Activated T-helper 1 cell treated with anti-CD3 and anti-CD28 coated beads, Interleukin-12 subunit alpha, Interleukin-12 subunit beta, Interleukin-2, Interleukin-4 antibody, amounts not matched to agents 30 ng/mL and 10 ng/mL and 1 ng/mL, durations not matched to agents 14 hours and 24 hours and 36 hours (primary cell): ENCODE data around the gene MYCL. TPM values are rescaled to one million over a fixed set of nuclear protein-coding genes. Genes with fewer than 3 reads are reported as not detected.

Experiments
- DNase-seq: peaks from one replicate; pipeline ENCODE4 v3.0.0; 2021; ENCODE audit warnings: low spot score
- H3K27ac Mint-ChIP-seq: one replicate; pipeline ENCODE4 v1.8.0; 2021; ENCODE audit warnings: mild to moderate bottlenecking, mixed read lengths
- H3K27me3 Mint-ChIP-seq: one replicate; pipeline ENCODE4 v1.8.0; 2022; ENCODE audit warnings: mild to moderate bottlenecking, moderate library complexity, mixed read lengths; ENCODE audit not compliant: insufficient read depth
- H3K36me3 Mint-ChIP-seq: one replicate; pipeline ENCODE4 v1.8.0; 2021; ENCODE audit warnings: low read depth, mixed read lengths
- H3K4me1 Mint-ChIP-seq: one replicate; pipeline ENCODE4 v1.8.0; 2021; ENCODE audit warnings: low read depth, mixed read lengths
- H3K4me3 Mint-ChIP-seq: one replicate; pipeline ENCODE4 v1.8.0; 2021; ENCODE audit warnings: mild to moderate bottlenecking, moderate library complexity, mixed read lengths
- H3K9me3 Mint-ChIP-seq: one replicate; pipeline ENCODE4 v1.8.0; 2021; ENCODE audit warnings: mixed read lengths
- intact Hi-C: fragments of 100-400 bp; cut with micrococcal nuclease; formaldehyde crosslinking; loops from one replicate; pipeline ENCODE4 v1.15.1; 2024
- total RNA-seq: library from RNA; stranded (reverse); gene quantifications from 2 replicates; pipeline ENCODE4 v1.2.3, GENCODE V29; 2022

MYCL gene
- total RNA-seq, 1 donor from 2014 or later: 0.62 TPM

DNA sequence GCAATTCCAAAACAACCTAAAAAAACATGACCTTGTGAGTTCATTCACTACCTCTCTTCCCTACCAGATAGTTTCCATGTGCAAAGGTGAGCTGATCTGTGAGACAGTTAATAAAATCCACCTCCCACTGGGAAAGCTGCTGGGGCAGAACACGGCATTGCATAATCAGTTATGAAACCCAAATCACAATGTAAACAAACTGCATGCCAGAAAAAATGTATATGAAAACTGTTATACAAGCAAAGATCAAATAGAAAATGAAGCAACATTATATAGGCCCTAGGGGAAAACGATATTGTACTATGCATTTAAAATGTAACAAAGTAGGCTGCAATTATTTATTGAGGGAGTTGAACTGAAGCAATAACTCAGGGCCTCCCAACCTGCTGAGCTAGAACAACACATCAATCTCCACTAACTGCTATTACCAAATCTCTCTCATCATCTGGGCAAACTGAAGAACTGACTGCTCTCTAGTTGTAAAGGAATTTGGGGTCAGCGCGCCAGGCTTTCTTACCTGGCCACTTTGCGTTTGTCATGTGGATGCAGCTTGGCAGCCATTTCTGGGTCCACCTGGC, 49.4 kb downstream of the MYCL start:
- Mint-ChIP-seq H3K4me3 (no peak overlapping the region), H3K27ac (no peak overlapping the region), H3K36me3 (peaks cover 22% of the 10 kb centered on the region), H3K27me3 (no peaks in the 10 kb centered on the region), H3K4me1 (peaks cover 17% of the 10 kb centered on the region), H3K9me3 (no peaks in the 10 kb centered on the region)
- no peak for DNase-seq
- intact Hi-C loops: no loop called here

DNA sequence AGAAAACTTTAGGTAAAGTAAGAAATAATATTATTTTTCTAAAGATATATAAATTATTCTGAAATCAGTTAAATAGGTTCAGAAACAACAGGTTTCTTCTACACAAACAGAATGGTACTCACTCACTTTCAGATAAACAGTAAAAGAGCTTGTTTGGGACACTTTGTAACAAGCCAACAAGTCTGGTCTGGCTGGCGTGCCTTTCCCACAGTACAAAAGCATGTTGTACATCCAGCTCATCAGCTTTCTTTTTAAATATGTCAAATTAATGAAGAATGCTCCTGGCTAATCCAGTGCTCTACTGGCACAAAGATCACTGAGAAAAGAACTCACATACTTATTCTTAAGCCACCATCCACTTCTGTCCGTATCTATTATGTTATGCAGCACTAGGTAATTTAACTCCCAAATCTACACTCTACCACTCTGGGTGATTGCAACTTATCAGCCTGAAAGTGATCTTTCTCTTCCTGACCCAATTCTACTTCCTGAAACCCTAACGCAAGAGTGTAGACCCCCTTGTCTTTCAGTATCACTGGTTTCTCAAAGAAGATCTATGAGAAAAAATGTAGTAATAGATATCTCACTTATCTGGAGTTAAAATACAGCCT, 51.0 kb downstream of the MYCL start:
- Mint-ChIP-seq H3K9me3 (no peaks in the 10 kb centered on the region), H3K4me3 (no peak overlapping the region), H3K27me3 (no peaks in the 10 kb centered on the region), H3K36me3 (peaks cover 28% of the 10 kb centered on the region), H3K4me1 (peaks cover 22% of the 10 kb centered on the region), H3K27ac (no peak overlapping the region)
- no peak for DNase-seq
- intact Hi-C loops: no loop called here

DNA sequence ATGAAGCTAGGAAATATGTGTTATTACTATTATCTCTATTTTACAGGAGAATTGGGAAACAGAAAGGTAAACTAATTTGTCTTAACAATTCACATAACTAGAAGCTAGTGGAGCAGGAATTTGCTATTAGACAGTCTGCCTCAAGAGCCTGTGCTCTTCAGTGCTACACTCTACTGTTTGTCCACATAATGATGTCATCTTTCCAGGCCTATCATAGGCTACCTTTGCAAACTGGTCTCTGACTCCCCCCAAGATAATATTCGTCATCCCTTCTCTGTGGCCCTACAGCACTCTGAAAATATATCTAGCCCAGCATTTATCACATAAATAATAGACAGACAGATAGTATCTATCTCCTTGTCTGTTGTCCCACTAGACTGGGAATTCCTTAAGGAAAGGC, 52.5 kb downstream of the MYCL start:
- intact Hi-C loops: no loop called here
- Mint-ChIP-seq H3K36me3 (peaks cover 19% of the 10 kb centered on the region), H3K4me1 (peaks cover 30% of the 10 kb centered on the region), H3K9me3 (no peaks in the 10 kb centered on the region), H3K27ac (no peak overlapping the region), H3K4me3 (no peak overlapping the region), H3K27me3 (no peaks in the 10 kb centered on the region)
- DNase-seq: no peak

DNA sequence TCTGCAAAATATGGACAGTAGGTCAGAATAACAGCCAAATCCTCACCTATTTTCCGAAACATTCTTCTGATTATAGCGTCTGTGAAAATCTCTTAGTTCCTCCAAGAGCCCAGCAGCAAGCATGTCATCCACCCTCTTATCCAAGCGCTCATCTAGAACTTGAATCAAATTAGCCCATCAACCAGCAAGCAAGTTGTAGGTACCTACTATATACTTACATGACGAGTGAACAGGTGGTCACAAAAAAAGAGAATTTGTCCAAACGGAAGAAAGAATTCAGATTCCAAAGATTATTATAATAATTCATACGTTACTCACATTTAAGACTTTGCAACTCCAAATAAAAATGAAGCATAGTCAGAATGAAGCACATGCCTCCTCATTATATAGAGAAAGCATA, 53.8 kb downstream of the MYCL start:
- Mint-ChIP-seq H3K9me3 (no peaks in the 10 kb centered on the region), H3K27ac (no peak overlapping the region), H3K27me3 (no peaks in the 10 kb centered on the region), H3K4me3 (no peak overlapping the region), H3K36me3 (peaks cover 32% of the 10 kb centered on the region), H3K4me1 (peaks cover 39% of the 10 kb centered on the region)
- intact Hi-C loops: no loop called here
- no peak for DNase-seq

DNA sequence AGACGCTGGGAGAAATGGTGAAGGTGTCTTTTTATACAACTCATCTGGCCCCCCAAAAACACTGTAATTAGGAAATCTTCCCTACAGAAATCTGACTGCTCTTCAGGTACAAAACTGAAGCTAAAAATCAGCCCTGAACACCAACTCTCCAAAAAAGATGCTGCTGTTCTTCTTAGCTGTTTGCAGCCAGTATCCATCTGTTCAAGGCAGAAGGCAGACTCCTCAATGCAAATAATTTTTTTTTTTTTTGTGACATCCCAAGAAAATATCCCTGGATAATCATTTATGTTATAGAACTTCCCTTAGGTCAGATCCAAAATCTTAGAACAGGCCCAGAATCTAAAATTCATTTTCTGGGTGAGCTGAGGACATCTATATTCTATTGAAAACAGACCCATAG, 54.9 kb downstream of the MYCL start:
- H3K4me1 Mint-ChIP-seq: peaks cover 42% of the 10 kb centered on the region
- no peak for DNase-seq
- intact Hi-C loops: no loop called here
- no peak overlapping the region for H3K27ac Mint-ChIP-seq
- H3K27me3 Mint-ChIP-seq: no peaks in the 10 kb centered on the region
- H3K4me3 Mint-ChIP-seq: no peak overlapping the region
- H3K36me3 Mint-ChIP-seq: peaks cover 41% of the 10 kb centered on the region
- H3K9me3 Mint-ChIP-seq: no peaks in the 10 kb centered on the region

DNA sequence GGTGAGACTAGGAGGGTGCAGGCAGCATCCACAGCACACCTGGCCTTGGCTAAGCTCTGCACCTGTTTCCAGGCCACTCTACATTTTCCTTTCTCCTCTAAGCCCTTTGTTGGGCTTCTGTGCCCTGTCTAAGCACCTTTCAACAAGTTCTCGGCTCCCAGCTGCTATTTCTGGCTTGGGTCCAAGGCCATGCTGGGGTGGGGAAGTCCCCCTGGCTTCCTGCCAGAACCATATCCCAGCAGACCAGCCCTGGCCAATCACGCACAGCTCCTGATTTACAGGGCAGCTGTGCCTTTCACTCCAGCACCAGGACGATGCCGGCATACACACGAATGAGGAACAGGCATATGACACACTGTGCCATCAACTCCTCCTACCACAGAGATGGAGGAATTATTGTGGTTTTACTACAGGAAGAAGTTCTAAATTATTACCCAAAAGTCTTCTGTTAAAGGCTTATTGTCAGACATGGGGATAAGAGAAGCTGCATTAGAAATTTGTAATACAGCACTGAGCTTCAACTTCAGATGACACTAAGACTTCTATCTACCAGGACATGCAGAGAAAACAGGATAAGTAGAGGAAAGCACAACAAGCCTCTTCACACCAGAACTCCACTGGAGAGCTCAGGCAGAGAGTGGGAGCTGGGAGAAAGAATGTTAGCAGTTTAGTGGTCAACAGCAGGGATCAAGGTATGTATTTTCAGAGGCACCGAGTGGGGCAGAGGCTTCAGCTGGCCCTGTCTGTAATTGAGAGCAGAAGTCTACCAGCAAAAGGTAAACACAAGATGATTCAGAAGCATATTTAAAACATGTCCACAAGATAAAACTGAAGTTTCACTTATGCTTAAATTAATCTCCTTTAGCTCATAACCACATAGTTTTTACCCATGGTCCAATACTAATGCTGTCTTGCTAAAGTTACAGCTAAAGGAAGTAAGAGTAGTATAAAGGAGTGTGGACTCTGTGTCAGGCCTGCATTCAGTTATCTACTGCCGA, 55.8 kb downstream of the MYCL start:
- Mint-ChIP-seq H3K9me3 (no peaks in the 10 kb centered on the region), H3K27me3 (no peaks in the 10 kb centered on the region), H3K27ac (peak overlapping the region; percentile 67), H3K4me3 (peak overlapping the region; percentile 12), H3K4me1 (peaks cover 44% of the 10 kb centered on the region), H3K36me3 (peaks cover 46% of the 10 kb centered on the region)
- intact Hi-C loops: loop anchor here (1.0 kb wide), 1 partner anchor 37 kb away; the partner anchor contains the start of gene TRIT1
- DNase-seq: peak; percentile 59

Other genes with a start within 250 kb of the MYCL start
- gene NT5C1A, start 229.8 kb downstream of the MYCL start, total RNA-seq: 2.8 TPM in 2 replicates
- gene HPCAL4, start 210.5 kb downstream of the MYCL start, total RNA-seq: 0.69 and 0.75 TPM in 2 replicates
- gene PPIE, start 163.0 kb downstream of the MYCL start, total RNA-seq: 68.1 and 75.0 TPM in 2 replicates
- gene OXCT2, start 130.6 kb downstream of the MYCL start, total RNA-seq: 1.6 and 1.7 TPM in 2 replicates
- gene BMP8B, start 113.1 kb downstream of the MYCL start, total RNA-seq: 0.31 and 0.42 TPM in 2 replicates
- 22.7 and 23.7 TPM in 2 replicates for gene TRIT1, start 18.4 kb downstream of the MYCL start, total RNA-seq
- 55.3 and 56.2 TPM in 2 replicates for gene MFSD2A, start 53.2 kb upstream of the MYCL start, total RNA-seq
- 421 and 435 TPM in 2 replicates for gene CAP1, start 138.8 kb upstream of the MYCL start, total RNA-seq
- gene PPT1, start 195.3 kb upstream of the MYCL start, total RNA-seq: 101 and 110 TPM in 2 replicates